Ectodermal cell (in vitro differentiated cells): ENCODE results near the gene SHB.

ENCODE experiments used
- H3K27ac ChIP-seq: 2 replicates; pipeline ENCODE4 v1.7.0; 2013; ENCODE audit warnings: mild to moderate bottlenecking, low read depth, low read length; ENCODE audit not compliant: insufficient read depth, poor library complexity, severe bottlenecking
- H3K27me3 ChIP-seq: 2 replicates; pipeline ENCODE4 v1.7.0; 2013; ENCODE audit warnings: mild to moderate bottlenecking, low read length; ENCODE audit not compliant: insufficient read depth, control insufficient read depth, poor library complexity, severe bottlenecking
- H3K36me3 ChIP-seq: one replicate; pipeline ENCODE4 v1.7.0; 2013; ENCODE audit warnings: low read length; ENCODE audit not compliant: control insufficient read depth, insufficient read depth
- H3K4me1 ChIP-seq: one replicate; pipeline ENCODE4 v1.7.0; 2013; ENCODE audit warnings: low read length; ENCODE audit not compliant: control insufficient read depth, insufficient read depth
- H3K4me3 ChIP-seq: 2 replicates; pipeline ENCODE4 v1.7.0; 2013; ENCODE audit warnings: low read depth, low read length, control low read depth; ENCODE audit not compliant: insufficient read depth
- H3K9me3 ChIP-seq: 2 replicates; pipeline ENCODE4 v1.7.0; 2013; ENCODE audit warnings: mild to moderate bottlenecking, low read length, moderate library complexity; ENCODE audit not compliant: control insufficient read depth
- WGBS, 2 experiments: methylation state at CpG; one replicate each; pipeline ENCODE4 v1.1.7; 2013; ENCODE audit warnings: missing lambda C conversion rate in 2 of 2; 5-methylcytosine and 5-hydroxymethylcytosine counted together

SHB gene

GRCh38 chr9:37976714-37977477 is 92.1 kb downstream of the SHB start:
- Histone ChIP-seq H3K4me3 (no peak overlapping the region), H3K27ac (no peak overlapping the region), H3K4me1 (no peaks in the 10 kb centered on the region), H3K27me3 (no peaks in the 10 kb centered on the region), H3K36me3 (no peaks in the 10 kb centered on the region), H3K9me3 (no peaks in the 10 kb centered on the region)
- 92 to 93% methylated on average over 8 of the region's 8 CpGs for WGBS, 2 experiments

DNA sequence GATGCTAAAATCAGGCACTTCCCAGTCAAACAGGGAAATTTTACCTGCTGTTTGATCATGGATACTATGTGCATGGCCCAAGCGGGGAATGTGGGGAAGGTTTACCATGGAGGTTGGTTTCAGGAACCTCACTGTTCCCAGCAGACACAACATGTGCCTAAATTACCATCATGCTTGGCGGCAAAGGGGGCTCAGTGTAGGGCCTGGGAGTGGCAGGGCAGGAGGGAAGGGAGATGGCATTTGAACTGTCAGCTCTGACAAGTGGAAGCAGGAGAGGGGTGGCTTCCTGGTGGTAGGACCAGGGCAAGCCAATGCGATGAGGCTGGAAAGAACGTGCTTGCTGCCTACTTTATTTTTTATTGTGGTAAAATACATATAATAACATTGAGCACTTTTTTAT is 93.4 kb downstream of the SHB start:
- Histone ChIP-seq H3K36me3 (no peaks in the 10 kb centered on the region), H3K27me3 (no peaks in the 10 kb centered on the region), H3K27ac (no peak overlapping the region), H3K9me3 (no peaks in the 10 kb centered on the region), H3K4me3 (no peak overlapping the region), H3K4me1 (no peaks in the 10 kb centered on the region)
- WGBS, 2 experiments: 98% methylated on average over 2 to 3 of the region's 4 CpGs

DNA sequence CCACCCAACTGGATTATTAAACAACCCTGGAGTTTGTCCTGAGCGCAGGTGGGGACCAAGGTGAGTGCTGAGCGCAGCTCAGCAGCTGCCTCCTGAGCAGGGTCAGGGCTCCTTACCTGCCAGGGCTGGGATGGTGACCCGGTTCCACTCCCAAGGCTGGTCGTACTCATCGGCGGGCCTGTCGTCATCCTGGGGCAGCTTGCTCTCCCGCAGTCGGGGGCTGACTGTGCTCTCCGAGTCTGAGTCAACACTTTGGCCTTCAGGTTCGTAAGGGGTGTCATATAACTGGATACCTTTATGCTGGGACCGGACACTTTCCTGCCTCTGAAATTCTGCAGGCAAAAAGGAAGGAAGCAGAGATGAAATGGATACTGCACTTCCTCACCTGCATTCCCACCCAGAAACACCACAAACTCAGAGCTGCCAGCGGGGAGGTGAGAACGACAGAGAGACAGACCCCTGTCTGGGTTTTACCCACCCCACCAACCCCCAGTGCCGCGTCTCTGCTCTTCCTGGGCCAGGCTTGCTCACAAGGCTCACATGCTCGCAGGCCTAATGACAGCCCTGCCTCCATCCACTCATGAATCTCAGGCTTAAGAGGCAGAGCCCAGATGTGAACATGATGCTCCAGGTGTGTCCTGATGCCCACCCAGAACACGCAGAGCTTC is 94.4 kb downstream of the SHB start:
- H3K27me3 ChIP-seq: no peaks in the 10 kb centered on the region
- H3K4me3 ChIP-seq: no peak overlapping the region
- H3K27ac ChIP-seq: no peak overlapping the region
- no peaks in the 10 kb centered on the region for H3K4me1 ChIP-seq
- no peaks in the 10 kb centered on the region for H3K9me3 ChIP-seq
- H3K36me3 ChIP-seq: no peaks in the 10 kb centered on the region
- 86 to 89% methylated on average over 18 of the region's 18 CpGs for WGBS, 2 experiments

- no peaks in the 10 kb centered on the region for H3K27me3 ChIP-seq
Observed at GRCh38 chr9:37972351-37972848, 96.6 kb downstream of the SHB start.

DNA sequence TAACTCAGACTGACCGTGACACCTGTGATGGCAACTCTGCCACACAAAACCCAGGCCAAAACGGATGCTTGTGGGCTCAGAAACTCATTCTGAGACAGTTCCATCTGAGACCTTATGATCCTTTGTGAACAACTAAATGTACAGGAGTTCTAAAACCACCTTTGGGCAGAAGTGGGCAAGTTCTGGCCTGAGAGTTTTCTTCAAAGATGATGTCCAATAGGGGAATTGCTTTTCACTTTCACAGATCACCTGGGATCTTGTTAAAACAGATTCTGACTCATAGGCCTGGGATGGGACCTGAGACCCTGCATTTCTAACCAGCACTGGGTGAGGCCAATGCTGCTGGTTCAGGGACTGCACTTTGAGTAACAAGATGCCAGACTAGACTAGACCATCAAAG is 97.3 kb downstream of the SHB start:
- H3K4me1 ChIP-seq: no peaks in the 10 kb centered on the region

More at GRCh38 chr9:37972351-37972848, 96.6 kb downstream of the SHB start:
- Histone ChIP-seq H3K36me3 (no peaks in the 10 kb centered on the region), H3K4me1 (no peaks in the 10 kb centered on the region), H3K9me3 (no peaks in the 10 kb centered on the region), H3K27ac (no peak overlapping the region), H3K4me3 (no peak overlapping the region)
- WGBS, 2 experiments: 83 to 87% methylated on average over 3 to 4 of the region's 4 CpGs

DNA sequence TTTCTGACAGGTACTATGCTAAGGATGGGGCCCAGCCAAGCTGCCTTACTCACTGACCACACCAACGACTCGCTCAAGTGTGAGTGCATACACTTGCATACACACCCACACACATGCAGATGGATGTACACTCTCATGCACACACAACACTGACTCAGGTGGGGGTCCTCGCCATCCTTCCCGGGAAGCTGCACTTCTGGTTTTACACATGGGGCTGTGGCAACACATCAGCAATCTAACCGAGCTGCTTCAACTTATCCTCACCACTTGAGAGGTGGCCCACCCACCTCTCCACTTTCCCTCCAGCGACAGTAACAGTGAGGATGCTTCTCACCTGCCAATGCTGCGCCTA is 97.9 kb downstream of the SHB start:
- H3K36me3 ChIP-seq: no peaks in the 10 kb centered on the region
- no peak overlapping the region for H3K27ac ChIP-seq
- no peak overlapping the region for H3K4me3 ChIP-seq
- 87 to 88% methylated on average over 7 of the region's 7 CpGs for WGBS, 2 experiments
- no peaks in the 10 kb centered on the region for H3K27me3 ChIP-seq
- no peaks in the 10 kb centered on the region for H3K4me1 ChIP-seq
- H3K9me3 ChIP-seq: no peaks in the 10 kb centered on the region

More for the DNA sequence above, 97.3 kb downstream of the SHB start:
- H3K4me3 ChIP-seq: no peak overlapping the region
- H3K27ac ChIP-seq: no peak overlapping the region
- no peaks in the 10 kb centered on the region for H3K9me3 ChIP-seq
- 94 to 95% methylated on average over 2 of the region's 2 CpGs for WGBS, 2 experiments
- no peaks in the 10 kb centered on the region for H3K27me3 ChIP-seq
- no peaks in the 10 kb centered on the region for H3K36me3 ChIP-seq

DNA sequence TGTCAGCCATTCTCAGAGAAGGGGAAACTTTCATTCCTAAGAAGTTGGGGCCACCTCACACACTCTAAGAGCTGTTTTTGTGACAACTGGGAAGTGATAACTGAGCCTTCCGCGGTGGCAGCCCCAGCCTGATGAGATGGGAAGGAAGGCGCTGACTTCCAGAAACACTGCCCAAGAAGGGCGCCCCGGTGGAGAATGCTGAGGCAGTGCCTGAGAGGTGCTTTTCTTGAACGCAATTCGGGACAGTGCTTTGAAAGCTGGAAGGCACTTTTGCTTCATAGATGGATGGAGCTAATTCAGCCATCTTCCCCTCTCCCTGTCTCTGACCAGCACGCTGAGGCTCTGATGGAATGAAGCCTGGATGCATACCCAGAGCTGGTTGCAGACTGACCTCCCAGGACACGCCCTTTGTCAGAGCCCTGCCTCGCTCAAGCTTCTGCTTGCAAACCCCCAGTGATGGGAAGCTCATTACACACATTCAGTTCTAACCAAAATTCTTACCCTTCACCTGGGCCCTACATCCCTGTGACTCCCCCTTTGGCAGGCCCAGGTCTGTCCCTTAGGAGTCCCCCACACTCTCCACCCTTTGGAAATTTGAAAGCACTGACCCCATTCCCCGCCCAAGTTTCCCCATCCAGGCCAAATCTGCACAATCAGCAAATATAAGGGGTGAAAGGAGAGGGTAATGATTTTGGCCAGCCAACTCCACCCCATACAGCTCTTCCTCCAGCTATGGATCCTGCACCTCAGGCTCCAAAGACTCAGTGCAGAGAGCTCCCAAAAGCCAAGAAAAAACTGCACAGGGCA is 98.5 kb downstream of the SHB start:
- H3K36me3 ChIP-seq: no peaks in the 10 kb centered on the region
- H3K4me1 ChIP-seq: no peaks in the 10 kb centered on the region
- no peaks in the 10 kb centered on the region for H3K9me3 ChIP-seq
- WGBS, 2 experiments: 87 to 89% methylated on average over 10 to 11 of the region's 11 CpGs
- no peaks in the 10 kb centered on the region for H3K27me3 ChIP-seq
- H3K27ac ChIP-seq: no peak overlapping the region
- no peak overlapping the region for H3K4me3 ChIP-seq

GRCh38 chr9:37969558-37970300 is 99.3 kb downstream of the SHB start:
- Histone ChIP-seq H3K4me3 (no peak overlapping the region), H3K36me3 (no peaks in the 10 kb centered on the region), H3K9me3 (no peaks in the 10 kb centered on the region), H3K27me3 (no peaks in the 10 kb centered on the region), H3K4me1 (no peaks in the 10 kb centered on the region), H3K27ac (no peak overlapping the region)
- WGBS, 2 experiments: 92% methylated on average over 11 of the region's 11 CpGs

GRCh38 chr9:37969130-37969529 is 99.9 kb downstream of the SHB start:
- Histone ChIP-seq H3K4me3 (no peak overlapping the region), H3K27ac (no peak overlapping the region), H3K27me3 (no peaks in the 10 kb centered on the region), H3K9me3 (no peaks in the 10 kb centered on the region), H3K36me3 (no peaks in the 10 kb centered on the region), H3K4me1 (no peaks in the 10 kb centered on the region)
- WGBS, 2 experiments: 94 to 95% methylated on average over 2 of the region's 2 CpGs
